Neural cell (in vitro differentiated cells): Measurements from ENCODE around the gene AOAH. TPM values are rescaled to one million over a fixed set of nuclear protein-coding genes. Genes with fewer than 3 reads are reported as not detected.
A peak's percentile ranks its signal among the peaks of the same experiment; 100 is the strongest.

Experiments
- H2AFZ ChIP-seq: fragments of 200-600, 300-800 bp; sonication (generic), shearing (Covaris generic); 2 replicates; pipeline ENCODE4 v1.6.0; 2014; ENCODE audit warnings: low read depth, mild to moderate bottlenecking, antibody characterized with exemption, low read length, moderate library complexity
- H3F3A ChIP-seq: fragments of 200-600 bp; shearing (Covaris generic); 2 replicates; pipeline ENCODE4 v1.6.1; 2016; ENCODE audit warnings: mild to moderate bottlenecking, moderate library complexity, mixed read lengths, antibody characterized with exemption, low read length; ENCODE audit not compliant: insufficient read depth, poor library complexity, severe bottlenecking
- H3K27ac ChIP-seq: fragments of 200-600, 300-800 bp; sonication (generic), shearing (Covaris generic); 2 replicates; pipeline ENCODE4 v1.5.1; 2014; ENCODE audit warnings: mild to moderate bottlenecking, low read length, moderate library complexity
- H3K27me3 ChIP-seq: fragments of 300-800, 200-600 bp; sonication (generic), shearing (Covaris generic); 2 replicates; pipeline ENCODE4 v1.6.0; 2014; ENCODE audit warnings: mild to moderate bottlenecking, low read depth, low read length, moderate library complexity; ENCODE audit not compliant: insufficient read depth
- H3K36me3 ChIP-seq: fragments of 300-800, 200-600 bp; sonication (generic), shearing (Covaris generic); 2 replicates; pipeline ENCODE4 v1.5.1; 2014; ENCODE audit warnings: mild to moderate bottlenecking, antibody characterized with exemption, low read length, moderate library complexity; ENCODE audit not compliant: insufficient read depth
- H3K4me2 ChIP-seq: fragments of 300-800, 200-600 bp; sonication (generic), shearing (Covaris generic); 2 replicates; pipeline ENCODE4 v1.6.0; 2014; ENCODE audit warnings: mild to moderate bottlenecking, low read length
- H3K4me3 ChIP-seq: fragments of 300-800, 200-600 bp; sonication (generic), shearing (Covaris generic); 2 replicates; pipeline ENCODE4 v1.5.1; 2014; ENCODE audit warnings: mild to moderate bottlenecking, low read length, moderate library complexity
- H3K79me2 ChIP-seq: fragments of 200-600 bp; shearing (Covaris generic); replicated peaks from 2 replicates; pipeline ENCODE4 v1.6.0; 2014; ENCODE audit warnings: mild to moderate bottlenecking, low read length, moderate library complexity; ENCODE audit not compliant: insufficient read depth
- H3K9ac ChIP-seq: fragments of 300-800, 200-600 bp; sonication (generic), shearing (Covaris generic); 2 replicates; pipeline ENCODE4 v1.6.1; 2016; ENCODE audit warnings: mild to moderate bottlenecking, low read length, mixed read lengths
- H3K9me2 ChIP-seq: fragments of 200-600 bp; shearing (Covaris generic); 2 replicates; pipeline ENCODE4 v1.6.1; 2016; ENCODE audit warnings: mild to moderate bottlenecking, low read length, mixed read lengths; ENCODE audit not compliant: insufficient read depth
- H3K9me3 ChIP-seq: fragments of 200-600, 300-800 bp; sonication (generic), shearing (Covaris generic); 2 replicates; pipeline ENCODE4 v1.6.1; 2016; ENCODE audit warnings: mild to moderate bottlenecking, mixed run types, low read length, moderate library complexity, mixed read lengths
- H4K20me1 ChIP-seq: fragments of 200-600 bp; shearing (Covaris generic); 2 replicates; pipeline ENCODE4 v1.6.1; 2016; ENCODE audit warnings: mild to moderate bottlenecking, mixed run types; ENCODE audit not compliant: insufficient read depth
- EP300 ChIP-seq: fragments of 450-650 bp; conservative IDR thresholded peaks from 2 replicates; pipeline ENCODE4 v1.6.1; 2014; ENCODE audit warnings: antibody characterized with exemption, mild to moderate bottlenecking, moderate library complexity; ENCODE audit not compliant: poor library complexity, severe bottlenecking
- EZH2 ChIP-seq: fragments of 200-600, 300-800 bp; shearing (Covaris generic), sonication (generic); IDR thresholded peaks from 2 replicates; pipeline ENCODE4 v1.6.1; 2014; ENCODE audit warnings: antibody characterized with exemption, low read length, borderline replicate concordance, mild to moderate bottlenecking; ENCODE audit not compliant: insufficient read depth, poor library complexity, severe bottlenecking
- MXI1 ChIP-seq: fragments of 450-650 bp; conservative IDR thresholded peaks from 2 replicates; pipeline ENCODE4 v1.6.1; 2014; ENCODE audit warnings: antibody characterized with exemption, mild to moderate bottlenecking; ENCODE audit not compliant: poor library complexity, severe bottlenecking
- POLR2AphosphoS5 ChIP-seq: IDR thresholded peaks from 2 replicates; pipeline ENCODE4 v1.6.1; 2012
- RAD21 ChIP-seq: fragments of 450-650 bp; conservative IDR thresholded peaks from 2 replicates; pipeline ENCODE4 v1.6.1; 2014; ENCODE audit warnings: antibody characterized with exemption, mild to moderate bottlenecking, moderate library complexity
- SMC3 ChIP-seq: fragments of 450-650 bp; conservative IDR thresholded peaks from 2 replicates; pipeline ENCODE4 v1.6.1; 2014; ENCODE audit warnings: antibody characterized with exemption, mild to moderate bottlenecking, moderate library complexity; ENCODE audit not compliant: poor library complexity
- TAF1 ChIP-seq: IDR thresholded peaks from 2 replicates; pipeline ENCODE4 v1.6.1; 2012; ENCODE audit warnings: low read depth
- polyA plus RNA-seq: library from polyadenylated mRNA; depleted of rRNA; stranded (reverse); fragments of >200 nt; gene quantifications from 2 replicates; pipeline ENCODE4 v1.2.3, GENCODE V29; 2014
- TF ChIP-seq, protein P1 (sequence below): fragments of 450-650 bp; IDR thresholded peaks from 2 replicates; pipeline ENCODE4 v1.5.1; 2014; ENCODE audit warnings: antibody characterized with exemption, mild to moderate bottlenecking, moderate library complexity; ENCODE audit not compliant: poor library complexity, severe bottlenecking
- TF ChIP-seq, protein P2 (sequence below): IDR thresholded peaks from 2 replicates; pipeline ENCODE4 v1.6.1; 2012; ENCODE audit warnings: borderline replicate concordance

AOAH gene
- polyA plus RNA-seq, 1 donor from 2014 or later: 4.3 TPM

DNA sequence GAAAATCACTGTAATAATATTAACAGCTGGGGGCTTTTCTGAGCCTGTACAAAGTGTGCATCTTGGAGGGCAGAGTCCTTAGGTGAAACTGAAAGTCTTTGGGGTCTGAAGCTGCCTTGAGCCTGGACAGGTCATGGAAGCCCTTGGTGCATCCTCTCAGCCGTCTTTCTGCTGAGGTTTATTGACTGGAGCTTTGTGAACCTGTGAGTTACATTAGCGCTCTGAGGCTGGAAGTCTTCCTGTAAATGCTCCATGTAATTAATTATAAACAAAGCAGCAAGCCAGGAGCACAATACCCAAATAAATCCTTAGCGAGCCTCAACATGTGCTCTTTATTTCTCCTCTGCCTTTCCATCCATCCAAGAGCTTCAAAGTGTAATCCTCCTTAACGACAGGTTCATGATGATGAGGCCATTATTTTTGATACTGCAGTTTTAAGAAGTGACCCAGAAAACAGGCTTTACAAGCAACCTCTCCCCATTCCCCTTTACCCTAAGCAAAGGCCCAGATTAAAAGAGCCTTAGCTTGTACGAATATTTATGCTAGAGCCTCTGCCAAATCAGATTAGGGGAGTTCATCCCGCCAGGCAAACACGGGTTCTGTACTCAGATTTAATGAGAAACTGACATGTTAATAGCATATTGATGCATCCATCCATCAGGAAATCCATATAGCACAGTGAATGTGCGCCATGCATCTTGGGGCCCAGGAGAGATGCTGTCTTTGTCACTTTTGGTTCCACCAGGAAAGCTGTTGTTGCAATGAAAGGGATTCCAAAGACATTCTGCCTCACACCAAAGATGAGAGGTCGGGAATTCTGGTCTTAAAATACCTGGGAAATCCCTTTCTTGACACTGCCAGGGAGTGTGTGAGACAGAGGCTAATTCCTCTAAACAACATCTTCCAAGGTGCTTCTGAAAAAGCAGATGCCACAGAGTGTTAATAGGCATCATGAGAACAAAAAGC, 216.5 kb downstream of the AOAH start:
- peak overlapping the region; percentile 10 for H3K4me3 ChIP-seq
- no peak overlapping the region for H2AFZ ChIP-seq
- H4K20me1 ChIP-seq: no peaks in the 10 kb centered on the region
- no peaks in the 10 kb centered on the region for H3K9me3 ChIP-seq
- no peaks in the 10 kb centered on the region for H3K9me2 ChIP-seq
- no peak overlapping the region for H3K9ac ChIP-seq
- TF ChIP-seq SMC3: no peak
- TF ChIP-seq TAF1: no peak
- TF ChIP-seq POLR2AphosphoS5: peak; percentile 32
- TF ChIP-seq MXI1: no peak
- no peak for TF ChIP-seq EZH2
- TF ChIP-seq, protein P1, sequence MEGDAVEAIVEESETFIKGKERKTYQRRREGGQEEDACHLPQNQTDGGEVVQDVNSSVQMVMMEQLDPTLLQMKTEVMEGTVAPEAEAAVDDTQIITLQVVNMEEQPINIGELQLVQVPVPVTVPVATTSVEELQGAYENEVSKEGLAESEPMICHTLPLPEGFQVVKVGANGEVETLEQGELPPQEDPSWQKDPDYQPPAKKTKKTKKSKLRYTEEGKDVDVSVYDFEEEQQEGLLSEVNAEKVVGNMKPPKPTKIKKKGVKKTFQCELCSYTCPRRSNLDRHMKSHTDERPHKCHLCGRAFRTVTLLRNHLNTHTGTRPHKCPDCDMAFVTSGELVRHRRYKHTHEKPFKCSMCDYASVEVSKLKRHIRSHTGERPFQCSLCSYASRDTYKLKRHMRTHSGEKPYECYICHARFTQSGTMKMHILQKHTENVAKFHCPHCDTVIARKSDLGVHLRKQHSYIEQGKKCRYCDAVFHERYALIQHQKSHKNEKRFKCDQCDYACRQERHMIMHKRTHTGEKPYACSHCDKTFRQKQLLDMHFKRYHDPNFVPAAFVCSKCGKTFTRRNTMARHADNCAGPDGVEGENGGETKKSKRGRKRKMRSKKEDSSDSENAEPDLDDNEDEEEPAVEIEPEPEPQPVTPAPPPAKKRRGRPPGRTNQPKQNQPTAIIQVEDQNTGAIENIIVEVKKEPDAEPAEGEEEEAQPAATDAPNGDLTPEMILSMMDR: no peak
- TF ChIP-seq EP300: no peak
- TF ChIP-seq, protein P2, sequence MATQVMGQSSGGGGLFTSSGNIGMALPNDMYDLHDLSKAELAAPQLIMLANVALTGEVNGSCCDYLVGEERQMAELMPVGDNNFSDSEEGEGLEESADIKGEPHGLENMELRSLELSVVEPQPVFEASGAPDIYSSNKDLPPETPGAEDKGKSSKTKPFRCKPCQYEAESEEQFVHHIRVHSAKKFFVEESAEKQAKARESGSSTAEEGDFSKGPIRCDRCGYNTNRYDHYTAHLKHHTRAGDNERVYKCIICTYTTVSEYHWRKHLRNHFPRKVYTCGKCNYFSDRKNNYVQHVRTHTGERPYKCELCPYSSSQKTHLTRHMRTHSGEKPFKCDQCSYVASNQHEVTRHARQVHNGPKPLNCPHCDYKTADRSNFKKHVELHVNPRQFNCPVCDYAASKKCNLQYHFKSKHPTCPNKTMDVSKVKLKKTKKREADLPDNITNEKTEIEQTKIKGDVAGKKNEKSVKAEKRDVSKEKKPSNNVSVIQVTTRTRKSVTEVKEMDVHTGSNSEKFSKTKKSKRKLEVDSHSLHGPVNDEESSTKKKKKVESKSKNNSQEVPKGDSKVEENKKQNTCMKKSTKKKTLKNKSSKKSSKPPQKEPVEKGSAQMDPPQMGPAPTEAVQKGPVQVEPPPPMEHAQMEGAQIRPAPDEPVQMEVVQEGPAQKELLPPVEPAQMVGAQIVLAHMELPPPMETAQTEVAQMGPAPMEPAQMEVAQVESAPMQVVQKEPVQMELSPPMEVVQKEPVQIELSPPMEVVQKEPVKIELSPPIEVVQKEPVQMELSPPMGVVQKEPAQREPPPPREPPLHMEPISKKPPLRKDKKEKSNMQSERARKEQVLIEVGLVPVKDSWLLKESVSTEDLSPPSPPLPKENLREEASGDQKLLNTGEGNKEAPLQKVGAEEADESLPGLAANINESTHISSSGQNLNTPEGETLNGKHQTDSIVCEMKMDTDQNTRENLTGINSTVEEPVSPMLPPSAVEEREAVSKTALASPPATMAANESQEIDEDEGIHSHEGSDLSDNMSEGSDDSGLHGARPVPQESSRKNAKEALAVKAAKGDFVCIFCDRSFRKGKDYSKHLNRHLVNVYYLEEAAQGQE: peak; percentile 97
- no peaks in the 10 kb centered on the region for H3F3A ChIP-seq
- H3K27me3 ChIP-seq: no peaks in the 10 kb centered on the region
- no peaks in the 10 kb centered on the region for H3K36me3 ChIP-seq
- peak overlapping the region; percentile 25 for H3K4me2 ChIP-seq
- peak overlapping the region; percentile 64 for H3K27ac ChIP-seq
- no peaks in the 10 kb centered on the region for H3K79me2 ChIP-seq

DNA sequence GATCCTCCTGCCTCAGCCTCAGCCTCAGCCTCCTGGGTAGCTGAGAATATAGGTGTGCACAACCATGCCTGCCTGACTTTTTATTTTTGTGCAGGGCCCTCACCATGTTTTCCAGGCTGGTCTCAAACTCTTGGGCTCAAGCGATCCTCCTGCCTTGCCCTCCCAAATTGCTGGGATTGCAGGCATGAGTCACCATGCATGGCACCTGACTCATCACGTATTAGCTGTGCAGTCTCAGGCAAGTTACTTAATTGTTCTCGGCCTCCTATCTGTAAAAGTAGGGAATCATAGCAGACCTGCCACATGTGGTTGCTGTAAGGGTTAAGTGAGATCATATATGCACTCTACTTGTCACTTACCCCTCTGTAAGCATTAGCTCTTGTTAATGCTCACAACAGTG, 217.5 kb downstream of the AOAH start:
- Histone ChIP-seq H4K20me1 (no peaks in the 10 kb centered on the region), H3K79me2 (no peaks in the 10 kb centered on the region), H3K9ac (no peak overlapping the region), H3K27ac (no peak overlapping the region), H3K4me2 (no peak overlapping the region), H3K36me3 (no peaks in the 10 kb centered on the region), H3F3A (no peaks in the 10 kb centered on the region), H2AFZ (no peak overlapping the region), H3K9me3 (no peaks in the 10 kb centered on the region), H3K9me2 (no peaks in the 10 kb centered on the region), H3K4me3 (no peak overlapping the region), H3K27me3 (no peaks in the 10 kb centered on the region)
- TF ChIP-seq, protein P1: no peak
- no peak for TF ChIP-seq TAF1
- TF ChIP-seq RAD21: no peak
- TF ChIP-seq MXI1: no peak
- TF ChIP-seq EZH2: no peak
- no peak for TF ChIP-seq POLR2AphosphoS5
- no peak for TF ChIP-seq EP300
- TF ChIP-seq, protein P2: no peak
- no peak for TF ChIP-seq SMC3
